Psoas muscle (tissue), 8 donors: ENCODE results near the gene LPP. TPM values are rescaled to one million over a fixed set of nuclear protein-coding genes. Genes with fewer than 3 reads are reported as not detected.

Experiments used
- ATAC-seq, 4 donors: fragments of 200-7000 bp; cut with Tn5 transposase; one replicate each; pipeline ENCODE4 v1.9.1; 2020; ENCODE audit warnings: moderate library complexity in 3 of 4, mild to moderate bottlenecking in 2 of 4
- DNase-seq, 2 donors: peaks; one replicate each; pipeline ENCODE4 v3.0.0-alpha.2; 2020
- H3K27ac ChIP-seq: fragments of 200-600 bp; one replicate; pipeline ENCODE4 v1.8.0; 2022
- H3K27me3 ChIP-seq, 3 donors: fragments of 200-600 bp in 1 of 3; one replicate each; pipeline versions ENCODE4 v1.6.1 to v1.8.0; 2013 to 2022; ENCODE audit warnings: low read length in 2 of 3, mild to moderate bottlenecking in 2 of 3, moderate library complexity in 1 of 3; ENCODE audit not compliant: insufficient read depth in 3 of 3
- H3K36me3 ChIP-seq, 2 donors: fragments of 200-600 bp in 1 of 2; one replicate each; pipeline versions ENCODE4 v1.6.1 to v1.8.0; 2013 to 2022; ENCODE audit warnings: low read depth in 1 of 2, mild to moderate bottlenecking in 1 of 2, moderate library complexity in 1 of 2; ENCODE audit not compliant: insufficient read depth in 1 of 2
- H3K4me1 ChIP-seq: fragments of 200-600 bp; one replicate; pipeline ENCODE4 v1.8.0; 2022
- H3K4me3 ChIP-seq: fragments of 200-600 bp; one replicate; pipeline ENCODE4 v1.8.0; 2022; ENCODE audit warnings: mild to moderate bottlenecking
- H3K9me3 ChIP-seq: fragments of 200-600 bp; one replicate; pipeline ENCODE4 v1.8.0; 2022
- CTCF ChIP-seq: fragments of 200-600 bp; IDR thresholded peaks from one replicate; pipeline ENCODE4 v1.8.0; 2022; ENCODE audit warnings: antibody characterized with exemption
- WGBS, 3 donors: extraction: QIAGEN DNeasy Blood & Tissue Kit; methylation state at CpG; one replicate each; pipeline versions ENCODE4 v1.1.6 to v1.1.7; 2013; 5-methylcytosine and 5-hydroxymethylcytosine counted together
- intact Hi-C, 2 donors: fragments of 100-400 bp; cut with DNase I; formaldehyde crosslinking; loops; one replicate each; pipeline versions ENCODE4 v1.11.0 to v1.14.2; 2022
- polyA plus RNA-seq, 3 donors: library from polyadenylated mRNA; stranded (reverse); fragments of 200-250 nt; gene quantifications; one replicate each; pipeline ENCODE4 v1.2.3, GENCODE V29; 2013
- total RNA-seq, 4 donors: library from RNA; stranded (reverse); fragmentation: NEBNext Ultra II Directional in 2 of 4; extraction: Animal tissue kit (Norgen Biotek cat#: 25700) in 2 of 4; gene quantifications; one replicate each; pipeline versions ENCODE4 v1.2.1 to v1.2.4, GENCODE V29; 2021 to 2023
- donor health status: healthy with polysubstance abuse.
- donor health status: DM: no; HTN: no; CAD: no; lungs with moderate emphysema.
- donor health status: Bipolar disorder and iron deficiency.
- donor health status: healthy.
- donor health status: DM: yes; HTN: yes; CAD: no.
- donor health status: DM: no; HTN: no; CAD: no.
- donor health status: DM: no; HTN: no; CAD: no.
- donor health status: DM: yes; HTN: yes; CAD: no.

LPP gene
- total and polyA plus RNA-seq, 7 donors, result 2.6 to 80.3 (median 42.8) TPM

GRCh38 chr3:188276375-188276774 lies 122.4 kb downstream of the LPP start:
- Histone ChIP-seq H3K4me3 (no peak overlapping the region), H3K27me3 (no peaks in the 10 kb centered on the region), H3K27ac (peak overlapping the region; percentile 0), H3K9me3 (no peaks in the 10 kb centered on the region), H3K4me1 (peaks cover 54% of the 10 kb centered on the region), H3K36me3 (no peaks in the 10 kb centered on the region)
- TF ChIP-seq CTCF, result no peak
- DNase-seq (no peak), ATAC-seq (no peak)
- intact Hi-C loops, result no loop called here
- WGBS, 3 donors, result 89 to 94% (median 90%) methylated on average over 3 of the region's 3 CpGs

- no peak for TF ChIP-seq CTCF
- H3K9me3 ChIP-seq, result no peaks in the 10 kb centered on the region
- intact Hi-C loops, result no loop called here
- H3K4me3 ChIP-seq, result no peak overlapping the region
- WGBS, 3 donors, result 23 to 31% (median 24%) methylated on average over 6 of the region's 6 CpGs
- no peaks in the 10 kb centered on the region for H3K36me3 ChIP-seq
- ATAC-seq, result peak; percentile 57 to 93 (median 86)
- peak in 1 of 2 donors; percentile 66 for DNase-seq
- peak overlapping the region; percentile 73 for H3K27ac ChIP-seq
- H3K4me1 ChIP-seq, result peaks cover 60% of the 10 kb centered on the region
- H3K27me3 ChIP-seq, result no peaks in the 10 kb centered on the region
These were observed 124.9 kb downstream of the LPP start for GRCh38 chr3:188278717-188279324.

- intact Hi-C loops, result no loop called here
- WGBS, 3 donors, result 51 to 56% (median 52%) methylated on average over 7 of the region's 7 CpGs
These were observed 125.8 kb downstream of the LPP start for GRCh38 chr3:188279502-188280335.

GRCh38 chr3:188280627-188281026 lies 126.7 kb downstream of the LPP start:
- Histone ChIP-seq H3K27me3 (no peaks in the 10 kb centered on the region), H3K4me1 (peaks cover 62% of the 10 kb centered on the region), H3K9me3 (no peaks in the 10 kb centered on the region), H3K4me3 (no peak overlapping the region), H3K27ac (peak overlapping the region; percentile 73), H3K36me3 (no peaks in the 10 kb centered on the region)
- no peak for TF ChIP-seq CTCF
- WGBS, 3 donors, result 54 to 83% (median 79%) methylated on average over 5 of the region's 5 CpGs
- DNase-seq, result no peak
- intact Hi-C loops, result no loop called here
- ATAC-seq, result peak; percentile 11 to 60 (median 42)

More at GRCh38 chr3:188279502-188280335, 125.8 kb downstream of the LPP start:
- TF ChIP-seq CTCF, result no peak
- H3K9me3 ChIP-seq, result no peaks in the 10 kb centered on the region
- H3K27me3 ChIP-seq, result no peaks in the 10 kb centered on the region
- H3K4me3 ChIP-seq, result no peak overlapping the region
- no peak for DNase-seq
- peak overlapping the region; percentile 73 for H3K27ac ChIP-seq
- no peaks in the 10 kb centered on the region for H3K36me3 ChIP-seq
- peak in 2 of 4 donors; percentile 23 to 58 for ATAC-seq
- peaks cover 60% of the 10 kb centered on the region for H3K4me1 ChIP-seq
